Left lung (tissue), 10 donors: Measurements from ENCODE around the gene CAMTA1. TPM values are rescaled to one million over a fixed set of nuclear protein-coding genes. Genes with fewer than 3 reads are reported as not detected.

ENCODE experiments used
- ATAC-seq: fragments of 200-7000 bp; cut with Tn5 transposase; one replicate; pipeline ENCODE4 v1.9.1; 2020; ENCODE audit warnings: moderate library complexity
- DNase-seq, 4 donors: peaks; one replicate each; pipeline ENCODE4 v3.0.0-alpha.2; 2013 to 2020
- H3K27ac ChIP-seq, 2 donors: fragments of 200-600 bp; sonication (generic) in 1 of 2; one replicate each; pipeline versions ENCODE4 v1.5.0 to v1.8.0; 2020 to 2021
- H3K27me3 ChIP-seq, 2 donors: fragments of 200-600 bp; sonication (generic) in 1 of 2; one replicate each; pipeline versions ENCODE4 v1.5.0 to v1.8.0; 2020 to 2021
- H3K36me3 ChIP-seq, 2 donors: fragments of 200-600 bp; sonication (generic) in 1 of 2; one replicate each; pipeline versions ENCODE4 v1.5.0 to v1.8.0; 2020 to 2021
- H3K4me1 ChIP-seq, 2 donors: fragments of 200-600 bp; one replicate each; pipeline ENCODE4 v1.8.0; 2021
- H3K4me3 ChIP-seq, 2 donors: fragments of 200-600 bp; sonication (generic) in 1 of 2; one replicate each; pipeline versions ENCODE4 v1.5.0 to v1.8.0; 2020 to 2021; ENCODE audit warnings: mild to moderate bottlenecking in 1 of 2
- H3K9me3 ChIP-seq, 2 donors: fragments of 200-600 bp; sonication (generic) in 1 of 2; one replicate each; pipeline versions ENCODE4 v1.5.0 to v1.8.0; 2020 to 2021
- CTCF ChIP-seq, 2 donors: fragments of 200-600 bp; sonication (generic) in 1 of 2; IDR thresholded peaks; one replicate each; pipeline versions ENCODE4 v1.5.0 to v1.8.0; 2021; ENCODE audit warnings: antibody characterized with exemption in 2 of 2
- intact Hi-C, 2 donors: fragments of 100-400 bp; cut with DNase I; formaldehyde crosslinking; loops; one replicate each; pipeline versions ENCODE4 v1.11.2 to v1.14.2; 2022
- polyA plus RNA-seq, 6 donors: library from polyadenylated mRNA; unstranded; fragments of 120-200 nt; gene quantifications; one replicate each; pipeline ENCODE4 v1.2.1, GENCODE V29; 2013; ENCODE audit not compliant: insufficient read length in 6 of 6
- total RNA-seq, 2 donors: library from RNA; stranded (reverse); fragmentation: NEBNext Ultra II Directional; extraction: Animal tissue kit (Norgen Biotek cat#: 25700); gene quantifications; one replicate each; pipeline ENCODE4 v1.2.1, GENCODE V29; 2021
- donor health status: DM: no; HTN: yes; CAD: no.
- donor health status: DM: no; HTN: no; CAD: no.

The CAMTA1 gene
- total and polyA plus RNA-seq, 8 donors, result 42.7 to 69.1 (median 49.4) TPM

GRCh38 chr1:6777813-6778212 is 7.4 kb upstream of the CAMTA1 start:
- Histone ChIP-seq H3K36me3 (no peaks in the 10 kb centered on the region), H3K27ac (no peak overlapping the region), H3K9me3 (no peaks in the 10 kb centered on the region), H3K27me3 (peaks cover 0 to 4% of the 10 kb centered on the region in 2 donors), H3K4me3 (no peak overlapping the region), H3K4me1 (no peaks in the 10 kb centered on the region)
- intact Hi-C loops, result no loop called here
- no peak for TF ChIP-seq CTCF (IDR thresholded peaks at IDR 0.05)
- DNase-seq (no peak), ATAC-seq (no peak)

GRCh38 chr1:6779089-6779805 is 6.0 kb upstream of the CAMTA1 start:
- no peaks in the 10 kb centered on the region for H3K9me3 ChIP-seq
- no peaks in the 10 kb centered on the region for H3K27me3 ChIP-seq
- no peaks in the 10 kb centered on the region for H3K36me3 ChIP-seq
- no peak overlapping the region for H3K27ac ChIP-seq
- TF ChIP-seq CTCF (IDR thresholded peaks at IDR 0.05), result no peak
- no peak for DNase-seq
- intact Hi-C loops, result no loop called here
- peaks cover 0 to 8% of the 10 kb centered on the region in 2 donors for H3K4me1 ChIP-seq
- ATAC-seq, result no peak
- no peak overlapping the region for H3K4me3 ChIP-seq

GRCh38 chr1:6782151-6782550 is 3.1 kb upstream of the CAMTA1 start:
- no peak for TF ChIP-seq CTCF (IDR thresholded peaks at IDR 0.05)
- no peak for ATAC-seq
- DNase-seq, result no peak
- intact Hi-C loops, result no loop called here
- Histone ChIP-seq H3K4me1 (peaks cover 4 to 21% of the 10 kb centered on the region in 2 donors), H3K9me3 (no peaks in the 10 kb centered on the region), H3K27ac (no peak overlapping the region), H3K4me3 (no peak overlapping the region), H3K27me3 (no peaks in the 10 kb centered on the region), H3K36me3 (no peaks in the 10 kb centered on the region)

- no peak for DNase-seq
- Histone ChIP-seq H3K4me3 (peak overlapping the region in 1 of 2 donors; percentile 75), H3K36me3 (no peaks in the 10 kb centered on the region), H3K4me1 (peaks cover 4 to 27% of the 10 kb centered on the region in 2 donors), H3K27me3 (no peaks in the 10 kb centered on the region), H3K27ac (peak overlapping the region in 1 of 2 donors; percentile 99), H3K9me3 (no peaks in the 10 kb centered on the region)
- ATAC-seq, result no peak
- no peak for TF ChIP-seq CTCF (IDR thresholded peaks at IDR 0.05)
- intact Hi-C loops, result no loop called here
These were observed 2.0 kb upstream of the CAMTA1 start for GRCh38 chr1:6783221-6783620.

- H3K4me3 ChIP-seq, result peak overlapping the region; percentile 75 to 79
- intact Hi-C loops, result no loop called here
- ATAC-seq, result peak; percentile 3
- no peak for TF ChIP-seq CTCF (IDR thresholded peaks at IDR 0.05)
- H3K9me3 ChIP-seq, result no peaks in the 10 kb centered on the region
- H3K4me1 ChIP-seq, result peaks cover 4 to 35% of the 10 kb centered on the region in 2 donors
- peak overlapping the region; percentile 99 to 100 for H3K27ac ChIP-seq
- DNase-seq, result no peak
- H3K27me3 ChIP-seq, result no peaks in the 10 kb centered on the region
- no peaks in the 10 kb centered on the region for H3K36me3 ChIP-seq
These were observed 1.2 kb upstream of the CAMTA1 start for GRCh38 chr1:6783936-6784559.
